SW 1271 (cell line): Measurements from ENCODE around the gene PLXDC2.
"Not testable (repeated sequence)": the region's sequence is repeated elsewhere in the genome, so short reads cannot be mapped to it uniquely, and the experiment has no call there.

Experiments
- DNase-seq, 2 experiments: peaks; one replicate each; lab custom pipeline; 2025; lab: John Stamatoyannopoulos, UW

The PLXDC2 gene

DNA sequence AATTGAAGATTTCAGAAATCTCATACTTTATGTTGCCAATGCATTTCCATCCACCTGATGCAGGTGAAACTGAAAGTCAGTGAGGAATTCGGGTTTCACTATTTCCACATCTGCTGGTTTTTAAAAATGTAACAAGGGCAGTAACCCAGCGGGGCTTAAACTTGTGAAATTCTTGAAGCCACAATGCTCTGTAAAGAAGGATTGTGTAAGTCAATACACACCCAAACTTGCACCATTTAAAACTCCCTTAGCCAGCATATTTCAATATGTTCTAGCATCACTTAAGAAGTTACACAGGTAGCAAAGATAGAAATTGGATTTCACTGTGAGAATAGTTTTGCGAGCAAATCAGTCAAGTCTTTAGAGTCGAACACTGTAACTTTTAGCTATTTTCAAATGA, 386.1 kb downstream of the PLXDC2 start:
- DNase-seq = no peak

DNA sequence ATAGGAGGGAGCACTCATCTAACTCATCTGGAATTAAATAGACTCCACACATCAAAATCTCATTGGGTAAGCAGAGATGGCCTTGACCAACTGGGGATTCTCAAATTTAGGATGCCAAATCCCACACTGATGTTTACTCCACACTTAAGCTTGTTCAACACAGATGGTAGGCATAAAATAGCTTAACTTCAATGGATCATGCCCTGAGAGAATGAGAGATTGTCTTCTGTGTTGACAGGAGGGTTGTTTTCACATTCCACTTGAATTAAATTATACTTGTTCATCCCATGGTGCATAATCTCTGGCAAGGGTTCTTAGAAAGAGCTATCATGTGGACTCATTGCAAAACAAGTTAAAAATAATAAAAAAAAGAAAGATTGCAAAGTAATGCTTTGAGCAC, 391.4 kb downstream of the PLXDC2 start:
- DNase-seq = no peak

- DNase-seq = not testable (repeated sequence)
These were observed 392.9 kb downstream of the PLXDC2 start for GRCh38 chr10:20209098-20209497.

GRCh38 chr10:20215547-20216152, 399.4 kb downstream of the PLXDC2 start:
- DNase-seq = no peak

DNA sequence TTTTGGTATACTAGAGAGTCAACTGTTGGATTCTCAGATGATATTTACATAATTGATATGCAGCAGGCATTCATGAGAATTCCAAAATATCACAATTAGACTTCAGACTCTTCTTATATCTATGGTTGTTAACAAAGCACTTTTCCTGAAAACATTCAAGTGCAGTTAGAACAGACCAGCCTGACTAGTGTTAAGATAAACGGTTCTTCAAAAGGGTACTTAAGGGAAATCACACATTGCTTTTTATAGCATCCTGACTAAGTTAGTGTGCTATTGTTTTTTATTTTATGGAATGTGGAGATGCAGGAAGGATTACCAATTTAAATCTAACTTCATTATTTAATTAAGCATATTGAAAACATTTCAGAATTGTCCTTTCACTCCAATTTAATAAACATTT, 405.1 kb downstream of the PLXDC2 start:
- DNase-seq = no peak

- no peak for DNase-seq
These were observed 412.5 kb downstream of the PLXDC2 start for GRCh38 chr10:20228729-20229128.

DNA sequence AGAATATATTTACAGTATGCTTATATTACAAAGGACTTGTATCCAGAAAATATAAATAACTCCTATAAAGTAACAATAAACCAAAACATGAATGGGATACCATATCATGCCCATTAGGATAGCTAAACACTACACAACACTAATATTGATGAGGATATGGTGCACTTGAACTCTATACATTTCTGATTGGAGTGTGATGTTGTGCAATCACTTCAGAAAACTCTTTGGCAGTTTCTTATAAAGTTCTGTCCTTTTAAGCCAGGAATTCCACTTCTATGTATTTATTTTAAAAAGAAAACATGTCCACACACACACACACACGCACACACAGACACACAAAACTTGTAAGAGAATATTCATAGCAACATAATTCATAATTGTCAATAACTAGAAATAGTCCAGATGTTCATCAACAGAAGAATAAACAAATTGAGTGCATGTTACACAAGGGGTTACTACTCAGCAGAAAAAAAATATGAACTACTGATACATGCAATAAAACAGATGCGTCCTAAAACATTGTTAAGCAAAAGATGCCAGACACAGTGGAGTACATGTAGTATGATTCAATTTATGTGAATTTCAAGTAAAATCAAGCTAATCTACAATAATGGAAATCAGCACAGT, 416.0 kb downstream of the PLXDC2 start:
- no peak for DNase-seq

DNA sequence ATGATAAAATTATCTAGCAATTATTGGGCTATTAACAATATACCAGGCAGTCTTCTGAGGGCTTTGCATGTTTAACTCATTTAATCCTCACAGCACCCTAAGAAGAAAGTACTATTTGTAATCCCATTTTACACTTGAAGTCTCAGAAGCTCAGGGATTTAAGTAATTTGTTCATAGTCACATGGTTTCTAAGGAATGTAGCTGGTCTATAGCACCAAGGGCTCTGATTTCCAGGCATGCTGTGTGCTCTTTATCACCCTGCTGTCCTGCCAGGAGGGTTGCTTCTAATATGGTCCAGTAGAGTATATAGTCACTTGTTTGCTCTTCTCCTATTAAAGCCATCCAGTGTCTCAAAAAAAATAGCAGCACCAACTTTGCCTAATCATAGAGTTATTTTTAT, 417.2 kb downstream of the PLXDC2 start:
- DNase-seq = no peak

- no peak for DNase-seq
These were observed 418.3 kb downstream of the PLXDC2 start for GRCh38 chr10:20234579-20234978.

DNA sequence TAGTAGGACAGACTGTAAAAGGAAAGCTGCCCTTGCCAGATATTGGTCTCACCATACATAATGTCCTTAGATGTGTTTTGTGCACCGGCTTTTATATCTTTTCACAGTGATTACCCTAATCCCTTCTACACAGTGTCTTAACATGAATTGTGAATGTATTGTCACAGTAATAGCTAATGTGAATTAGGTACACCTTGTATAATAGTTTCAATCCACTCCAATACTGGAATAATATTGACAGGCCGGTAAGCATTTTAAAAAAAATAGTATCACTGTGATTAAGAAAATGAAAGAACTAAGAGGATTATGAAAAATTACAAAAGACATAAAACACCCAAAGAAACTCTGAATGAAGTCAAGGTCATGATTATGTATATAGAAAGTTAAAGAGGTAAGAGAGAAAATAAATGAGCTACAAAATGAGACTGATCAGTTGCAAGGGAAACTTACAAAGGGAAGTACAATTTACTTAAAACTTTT, 420.9 kb downstream of the PLXDC2 start:
- no peak for DNase-seq

GRCh38 chr10:20237586-20237985, 421.4 kb downstream of the PLXDC2 start:
- no peak for DNase-seq

DNA sequence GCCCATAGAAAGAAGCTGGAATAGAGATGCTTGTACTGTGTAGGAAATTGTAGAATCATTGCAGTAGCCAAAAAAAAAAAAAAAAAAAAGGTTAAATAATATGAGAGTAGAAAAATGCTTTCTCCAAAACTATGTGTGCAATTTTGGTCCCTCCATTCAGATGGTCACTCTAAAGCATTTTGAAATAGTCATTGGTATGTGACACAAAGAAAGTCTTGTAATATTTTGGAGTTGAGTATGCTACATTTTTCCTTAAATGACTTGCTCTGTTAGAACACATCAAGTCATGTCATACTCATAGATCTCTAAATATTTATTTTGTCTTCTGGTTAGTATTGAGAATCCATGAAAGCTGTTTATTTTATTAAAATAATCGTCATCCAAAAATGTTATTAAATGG, 424.4 kb downstream of the PLXDC2 start:
- DNase-seq = no peak

- no peak for DNase-seq
These were observed 431.2 kb downstream of the PLXDC2 start for GRCh38 chr10:20247454-20247853.

DNA sequence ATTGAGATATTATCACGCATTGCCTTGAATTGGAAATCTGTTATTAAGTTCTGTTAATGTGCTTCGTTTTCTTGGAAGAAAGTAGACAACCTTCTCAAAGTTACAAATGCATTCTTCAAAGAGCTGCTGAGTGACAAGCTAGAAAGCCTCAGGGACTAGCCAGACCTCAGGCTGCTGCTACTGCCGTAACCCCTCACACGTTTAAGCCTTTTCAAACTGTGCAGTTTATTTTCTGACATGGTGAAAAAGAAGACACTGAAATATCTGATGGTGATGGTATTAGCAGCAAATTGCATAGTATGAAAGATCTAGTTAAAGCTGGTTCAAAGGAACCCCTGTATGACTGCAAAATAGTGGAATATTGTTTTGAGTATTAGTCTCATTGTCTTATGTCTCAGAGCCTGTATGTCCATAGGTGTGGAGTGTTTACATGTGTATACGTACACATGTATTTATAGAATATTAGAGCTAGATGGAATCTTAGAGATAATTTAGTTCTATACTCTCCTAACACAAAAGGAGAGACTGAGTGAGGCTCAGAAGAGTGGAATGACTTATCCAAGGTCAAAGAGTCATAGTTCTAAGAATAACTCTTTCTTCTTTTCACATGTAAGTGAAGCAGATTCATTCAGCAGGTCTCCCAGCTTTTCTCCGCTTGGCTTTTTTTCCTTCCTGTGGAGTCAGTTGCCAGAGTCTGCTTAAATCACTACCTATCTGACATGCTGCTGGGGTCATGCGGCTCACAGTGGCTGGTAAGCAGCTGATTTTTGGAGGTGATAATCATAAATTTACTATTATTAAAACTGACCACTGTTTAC, 431.9 kb downstream of the PLXDC2 start:
- no peak for DNase-seq

DNA sequence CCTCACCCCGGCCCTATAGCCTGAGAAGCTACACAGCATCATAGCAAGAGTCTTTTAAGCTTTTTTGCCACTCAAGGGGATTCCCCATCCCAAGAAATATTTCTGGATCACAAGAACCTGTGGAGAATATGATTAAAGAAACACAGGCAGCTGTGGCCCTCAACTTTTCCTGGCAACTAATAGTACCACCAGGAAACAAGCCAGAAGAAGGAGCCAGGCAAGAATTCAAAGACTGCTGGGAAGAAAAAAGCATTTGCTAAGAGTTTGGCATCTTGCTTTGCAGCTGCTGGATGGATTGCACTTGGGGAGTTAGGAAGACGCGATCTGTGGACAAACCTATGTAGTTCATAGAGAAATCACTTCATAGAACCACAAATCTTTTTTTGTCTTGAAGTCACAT, 437.8 kb downstream of the PLXDC2 start:
- DNase-seq = no peak

GRCh38 chr10:20254497-20254896, 438.3 kb downstream of the PLXDC2 start:
- no peak for DNase-seq

- no peak for DNase-seq
These were observed 440.7 kb downstream of the PLXDC2 start for GRCh38 chr10:20256969-20257368.

DNA sequence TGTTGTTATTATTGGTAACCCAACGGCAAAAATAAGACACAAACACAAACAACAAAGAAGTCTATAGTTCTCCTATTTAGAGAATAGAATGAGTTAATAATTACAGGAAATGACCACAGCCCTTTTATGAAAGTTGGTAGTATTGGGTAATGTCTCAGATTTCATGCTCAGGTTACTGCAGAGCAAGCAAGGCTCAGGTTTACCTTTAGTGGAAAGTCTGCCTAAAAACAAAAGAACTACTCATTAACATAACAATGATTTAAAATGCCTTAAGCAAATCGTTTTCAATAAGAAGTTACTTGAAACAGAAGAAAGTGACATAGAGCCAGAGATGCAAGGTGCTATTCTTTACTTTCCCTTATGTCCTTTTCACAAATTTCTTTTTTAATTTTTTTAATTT, 441.2 kb downstream of the PLXDC2 start:
- no peak for DNase-seq

DNA sequence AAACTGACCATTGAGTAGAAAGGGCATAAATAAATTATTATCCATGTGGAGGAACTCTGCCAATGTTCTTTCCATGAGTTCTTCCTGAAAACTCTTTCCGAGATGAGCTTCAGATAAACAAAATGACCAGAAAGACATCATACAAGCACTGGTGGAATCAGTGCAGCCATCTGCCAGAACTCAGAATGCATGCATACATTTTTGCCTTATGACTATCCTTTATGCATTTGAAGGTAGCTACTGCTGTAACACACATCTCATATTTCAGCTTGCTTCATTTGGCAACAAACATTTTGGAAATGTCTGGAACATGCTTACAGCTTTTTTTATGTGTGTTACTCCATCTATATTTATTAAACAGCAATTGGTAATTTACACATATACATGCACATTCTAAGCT, 448.9 kb downstream of the PLXDC2 start:
- no peak for DNase-seq

- no peak for DNase-seq
These were observed 451.5 kb downstream of the PLXDC2 start for GRCh38 chr10:20267734-20268133.

GRCh38 chr10:20271490-20271889, 455.3 kb downstream of the PLXDC2 start:
- no peak for DNase-seq

DNA sequence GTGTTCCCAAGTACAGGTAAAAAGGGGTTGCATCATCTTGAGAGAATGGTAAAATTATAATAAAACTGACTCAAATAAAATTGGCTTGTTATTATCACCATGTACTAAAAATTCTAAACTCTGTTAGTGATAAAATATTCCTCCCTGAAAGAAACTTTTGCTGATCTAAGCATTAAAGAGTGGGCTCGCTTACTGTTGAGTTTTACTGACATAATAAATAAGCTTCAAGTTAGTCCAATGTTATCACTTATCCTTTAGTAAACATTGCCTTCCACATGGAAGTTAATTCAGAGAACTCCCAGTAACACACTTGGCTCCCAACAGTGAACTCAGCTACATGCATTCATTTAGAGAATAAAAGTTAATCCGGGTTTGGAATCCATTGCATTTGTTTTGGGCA, 456.4 kb downstream of the PLXDC2 start:
- DNase-seq = no peak

- no peak for DNase-seq
These were observed 458.3 kb downstream of the PLXDC2 start for GRCh38 chr10:20274571-20274970.
